NCI-H2107 (cell line): ENCODE results near the gene NMS.
"Not testable (repeated sequence)": the region's sequence is repeated elsewhere in the genome, so short reads cannot be mapped to it uniquely, and the experiment has no call there.

ENCODE experiments used
- DNase-seq: peaks from one replicate; lab custom pipeline; 2025; lab: John Stamatoyannopoulos, UW

Gene NMS

GRCh38 chr2:100470182-100470581, at the start of gene NMS:
Gene NMS (plus strand): TSS chr2:100470482. CDS start chr2:100470489, 7 bp downstream.
- no peak for DNase-seq

GRCh38 chr2:100422320-100423055, 47.8 kb upstream of the NMS start:
- no peak for DNase-seq

GRCh38 chr2:100423631-100424030, 46.7 kb upstream of the NMS start:
- DNase-seq, result no peak

- DNase-seq, result no peak
These were observed 45.9 kb upstream of the NMS start for GRCh38 chr2:100424277-100424875.

- DNase-seq, result no peak
These were observed 45.2 kb upstream of the NMS start for GRCh38 chr2:100425107-100425506.

GRCh38 chr2:100425573-100426383, 44.5 kb upstream of the NMS start:
- no peak for DNase-seq

- no peak for DNase-seq
These were observed 43.9 kb upstream of the NMS start for GRCh38 chr2:100426384-100426720.

GRCh38 chr2:100427111-100427510, 43.2 kb upstream of the NMS start:
- no peak for DNase-seq

- no peak for DNase-seq
These were observed 42.5 kb upstream of the NMS start for GRCh38 chr2:100427627-100428258.

- DNase-seq, result no peak
These were observed 40.6 kb upstream of the NMS start for GRCh38 chr2:100429726-100430125.

- DNase-seq, result no peak
These were observed 32.5 kb upstream of the NMS start for GRCh38 chr2:100437751-100438150.

- no peak for DNase-seq
These were observed 23.6 kb upstream of the NMS start for GRCh38 chr2:100446696-100447095.

GRCh38 chr2:100451092-100451491, 19.2 kb upstream of the NMS start:
- no peak for DNase-seq

GRCh38 chr2:100451734-100452133, 18.5 kb upstream of the NMS start:
- DNase-seq, result no peak

GRCh38 chr2:100453853-100454252, 16.4 kb upstream of the NMS start:
- DNase-seq, result no peak

GRCh38 chr2:100456357-100456756, 13.9 kb upstream of the NMS start:
- not testable (repeated sequence) for DNase-seq

- no peak for DNase-seq
These were observed 9.3 kb upstream of the NMS start for GRCh38 chr2:100460904-100461530.

- DNase-seq, result no peak
These were observed 724 bp downstream of the NMS start for GRCh38 chr2:100470898-100471514.

- no peak for DNase-seq
These were observed 6.3 kb downstream of the NMS start for GRCh38 chr2:100476606-100477005.

GRCh38 chr2:100482741-100483140, 12.5 kb downstream of the NMS start:
- DNase-seq, result no peak

GRCh38 chr2:100483895-100484294, 13.6 kb downstream of the NMS start:
- no peak for DNase-seq

- no peak for DNase-seq
These were observed 14.1 kb downstream of the NMS start for GRCh38 chr2:100484390-100484789.
